Fibroblast of peridontal ligament (primary cell): ENCODE measurements around the gene BTBD9.
"Not testable (repeated sequence)": the region's sequence is repeated elsewhere in the genome, so short reads cannot be mapped to it uniquely, and the experiment has no call there.

Experiments used
- DNase-seq: peaks from one replicate; pipeline ENCODE4 v3.0.0-alpha.2; 2010; ENCODE audit errors: extremely low read depth

BTBD9 gene

DNA sequence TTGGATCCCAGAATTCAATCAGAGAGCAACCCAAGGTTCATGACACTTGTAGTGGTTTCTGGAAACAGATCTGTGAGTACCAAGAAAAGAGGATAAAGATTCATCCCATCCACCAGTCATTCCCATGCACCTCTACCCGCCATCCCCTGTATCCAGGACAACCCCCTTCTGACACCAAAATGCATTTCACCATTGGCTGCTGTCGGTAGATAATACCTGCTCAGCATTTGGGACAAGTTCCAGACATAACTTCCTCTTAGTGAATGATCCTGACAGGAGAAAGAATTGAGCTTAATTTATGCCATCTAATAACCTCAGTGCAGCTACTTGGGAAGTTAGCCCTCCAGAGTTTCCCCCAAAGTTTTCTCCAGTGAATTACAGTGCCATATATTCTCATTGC, 491.1 kb downstream of the BTBD9 start:
- DNase-seq = no peak

DNA sequence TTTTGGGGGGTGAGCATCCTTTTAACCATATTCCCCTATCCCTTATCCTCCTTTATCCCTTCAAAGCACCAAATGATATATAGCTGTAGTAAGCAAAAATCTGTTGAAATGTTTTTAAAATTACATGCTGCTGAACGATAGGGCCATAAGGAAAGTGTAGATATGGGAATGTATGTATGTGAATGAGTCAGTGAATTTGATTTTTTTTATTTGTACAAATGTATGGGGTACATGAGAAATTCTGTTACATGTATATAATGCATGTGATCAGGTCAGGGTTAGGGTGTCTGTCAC, 493.0 kb downstream of the BTBD9 start:
- no peak for DNase-seq

DNA sequence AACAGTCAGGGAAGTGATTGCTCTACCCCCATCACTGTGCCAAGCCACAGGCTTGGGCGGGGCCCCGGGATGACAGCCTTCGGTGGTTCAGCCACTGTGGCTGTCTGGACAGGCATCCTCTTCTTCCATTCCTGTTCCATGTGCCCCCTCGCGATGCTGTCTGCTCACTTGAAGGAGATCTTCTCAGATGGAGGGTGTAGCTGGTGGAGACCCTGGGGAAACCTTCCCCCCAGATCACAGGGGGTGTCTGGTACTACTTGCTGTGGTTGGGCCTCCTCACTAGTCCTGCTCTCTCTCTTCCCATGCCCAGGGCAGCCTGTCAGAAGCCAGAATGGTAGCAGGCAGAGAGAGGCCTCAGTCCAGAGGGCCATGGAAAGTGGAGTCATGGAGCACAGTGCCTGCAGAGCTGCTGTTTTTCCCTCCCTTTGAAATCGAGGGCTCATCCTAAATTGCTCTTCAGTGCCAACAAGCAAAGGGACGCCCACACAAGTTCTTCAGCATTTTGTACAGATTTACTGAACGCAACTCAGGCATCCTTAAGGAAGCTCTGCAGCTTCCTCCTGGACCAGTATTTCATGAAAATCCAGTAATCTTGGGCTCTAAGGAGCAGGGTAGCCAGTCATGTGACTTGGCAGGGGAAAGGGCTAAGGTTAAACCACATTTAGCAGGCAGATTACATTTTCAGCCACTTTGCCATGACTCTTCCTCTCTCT, 493.6 kb downstream of the BTBD9 start:
- DNase-seq = no peak

DNA sequence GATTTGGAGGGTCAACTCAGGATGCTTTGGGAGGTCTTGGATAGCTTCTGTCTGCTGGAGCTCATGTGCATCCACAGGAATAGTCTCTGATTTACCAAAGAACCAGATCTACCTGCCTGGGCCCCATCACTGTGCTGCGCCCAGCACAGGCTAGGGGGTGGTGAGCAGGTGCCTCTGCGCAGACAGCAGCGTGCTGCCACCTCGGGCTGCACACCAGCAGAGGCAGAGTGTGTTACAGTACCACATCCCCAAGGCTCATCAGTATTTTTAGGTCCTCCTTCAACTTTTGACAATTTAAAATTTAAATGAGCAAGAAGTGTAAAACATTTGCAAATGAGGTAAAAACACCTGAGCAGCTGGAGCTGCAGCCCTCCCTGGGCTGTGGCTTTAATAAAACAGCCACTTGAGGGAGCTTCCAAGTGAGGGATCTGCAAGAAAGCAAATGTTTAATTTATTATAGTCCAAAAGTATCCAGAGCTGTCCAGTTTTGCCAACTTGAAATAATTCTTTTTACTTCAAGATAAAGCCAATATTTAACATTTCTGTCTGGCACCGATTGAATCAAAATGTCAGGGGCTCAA, 495.3 kb downstream of the BTBD9 start:
- DNase-seq = no peak

DNA sequence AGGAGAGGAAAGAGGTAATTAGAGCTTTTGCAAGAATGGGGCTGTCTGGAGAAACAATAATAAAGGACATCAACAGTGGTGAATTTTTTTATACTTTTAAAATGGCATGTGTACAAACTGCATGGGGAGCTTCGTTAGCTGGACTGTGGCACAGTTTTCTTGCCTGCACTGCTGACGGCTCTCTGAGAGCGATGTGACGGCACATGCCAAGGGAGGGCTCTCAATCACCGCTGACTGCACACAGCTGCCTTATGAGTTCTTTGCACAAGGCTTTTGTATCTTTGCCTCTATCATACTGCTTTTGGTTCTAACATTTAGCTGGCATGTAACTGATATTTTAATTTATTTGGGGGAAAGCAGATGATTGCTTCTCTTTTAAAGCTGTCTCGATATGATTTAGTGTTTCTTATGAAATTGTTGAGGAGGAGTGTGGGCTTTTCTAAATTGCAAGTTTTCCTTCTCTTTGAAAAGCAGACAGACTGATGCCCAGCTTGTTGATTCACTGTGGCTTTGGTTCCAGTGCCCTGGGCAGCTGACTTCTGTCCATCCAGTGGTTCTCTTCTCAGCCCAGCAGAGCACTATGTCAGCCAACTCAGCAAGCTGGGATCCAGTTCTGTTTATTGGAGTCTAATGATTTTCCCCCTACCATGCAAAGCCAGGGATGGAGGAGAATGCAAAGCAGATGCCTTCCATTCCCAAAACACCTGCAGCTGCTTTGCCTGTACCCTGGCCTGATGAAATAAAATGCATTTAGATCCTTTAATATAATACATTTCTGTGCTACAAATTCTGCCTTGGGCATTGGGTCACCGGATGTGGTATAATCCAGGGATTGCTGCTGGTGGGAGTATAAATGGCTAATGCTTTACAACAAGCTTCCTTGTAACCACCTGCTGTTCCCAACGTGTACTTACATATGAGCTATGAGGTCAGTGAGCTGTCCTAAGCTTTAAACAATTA, 496.3 kb downstream of the BTBD9 start:
- no peak for DNase-seq

DNA sequence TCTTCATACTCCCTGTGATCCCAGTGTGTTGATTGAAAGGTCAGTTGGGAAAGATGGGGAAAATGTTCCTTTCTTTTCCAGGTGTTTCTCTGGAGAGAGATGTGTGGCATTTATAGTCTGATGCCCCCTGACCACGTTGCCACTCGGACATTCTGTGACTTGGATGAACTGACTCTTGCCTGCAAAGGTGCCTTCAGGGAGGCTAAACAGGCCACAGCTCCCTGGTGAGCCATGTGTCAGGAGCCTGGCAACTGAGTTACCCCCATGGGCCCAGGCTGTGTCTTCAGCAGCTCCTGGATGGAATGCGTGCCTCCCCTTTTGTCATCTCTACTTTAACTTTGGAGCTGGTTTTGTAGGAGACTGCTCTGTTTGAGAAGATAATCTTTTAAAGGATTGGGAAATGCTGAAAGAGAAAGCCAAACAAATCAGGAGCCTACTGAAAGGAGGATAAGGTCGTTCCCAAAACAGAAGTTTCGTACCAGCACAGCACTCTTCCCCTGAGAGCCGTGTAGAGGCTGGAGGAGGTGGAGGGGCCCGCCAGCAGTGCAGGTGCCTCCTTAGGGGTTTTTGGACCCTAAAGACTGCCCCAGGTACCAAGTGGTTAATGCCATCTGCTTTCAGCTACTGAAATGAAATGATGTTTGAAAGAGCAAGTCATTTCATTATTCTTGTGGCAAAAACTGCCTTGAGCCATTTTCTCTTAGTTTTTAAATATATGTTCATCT, 497.4 kb downstream of the BTBD9 start:
- DNase-seq = no peak

DNA sequence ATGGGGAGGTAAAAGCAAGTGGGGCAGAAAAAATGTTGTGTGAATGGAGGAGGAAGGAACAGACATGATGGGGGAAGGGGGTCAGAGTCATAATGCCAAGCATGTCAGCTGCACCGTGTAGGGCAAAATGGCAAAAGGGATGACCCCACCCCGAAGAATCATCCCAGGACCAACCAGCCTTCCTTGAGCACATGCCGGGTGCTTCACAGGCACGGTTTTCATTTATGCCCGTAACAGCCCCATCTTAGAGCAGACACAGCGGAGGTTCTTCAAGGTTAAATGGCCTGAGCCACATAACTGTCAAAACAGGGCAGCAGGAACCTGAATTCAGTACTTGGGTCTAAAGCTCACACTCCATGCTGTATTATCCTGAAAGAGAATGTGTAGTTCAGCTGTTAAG, 498.0 kb downstream of the BTBD9 start:
- no peak for DNase-seq

DNA sequence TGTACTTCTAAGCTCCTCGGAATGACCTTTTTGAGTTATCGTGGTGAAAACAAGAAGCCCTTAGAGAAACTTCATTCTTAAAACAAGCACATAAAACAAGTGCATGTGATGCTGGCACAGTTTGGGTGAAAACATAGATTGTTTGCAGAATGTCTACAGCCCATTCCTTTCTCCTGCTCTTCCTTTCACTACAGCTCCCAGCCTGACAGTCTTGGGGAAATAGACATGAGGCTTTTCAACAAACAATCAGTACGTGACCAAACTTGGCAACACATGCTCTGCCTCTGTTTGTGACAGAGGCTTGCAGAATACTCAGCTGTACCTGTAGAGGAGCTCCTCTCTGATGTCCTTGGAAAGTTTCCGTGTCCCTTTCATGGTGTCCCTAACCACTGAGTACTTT, 498.6 kb downstream of the BTBD9 start:
- DNase-seq = no peak

DNA sequence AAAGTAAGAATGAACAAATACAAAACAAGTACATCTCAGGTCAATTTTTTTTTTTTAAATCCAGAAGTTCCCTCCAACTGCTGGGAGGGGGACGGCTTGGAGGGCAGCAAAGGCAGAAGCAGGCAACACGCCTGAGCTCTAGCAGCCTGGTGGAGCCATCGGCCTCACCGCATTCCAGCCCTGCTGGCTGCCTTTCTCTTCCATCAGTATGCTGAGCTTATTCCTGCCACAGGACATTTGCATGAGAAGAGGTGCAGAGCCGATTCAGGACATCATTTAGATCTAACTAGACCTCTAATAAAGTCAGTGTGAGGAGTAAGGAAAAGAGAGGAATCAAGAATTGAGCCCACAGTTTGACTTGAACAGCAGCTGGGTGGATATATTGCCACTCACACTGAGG, 501.4 kb downstream of the BTBD9 start:
- no peak for DNase-seq

DNA sequence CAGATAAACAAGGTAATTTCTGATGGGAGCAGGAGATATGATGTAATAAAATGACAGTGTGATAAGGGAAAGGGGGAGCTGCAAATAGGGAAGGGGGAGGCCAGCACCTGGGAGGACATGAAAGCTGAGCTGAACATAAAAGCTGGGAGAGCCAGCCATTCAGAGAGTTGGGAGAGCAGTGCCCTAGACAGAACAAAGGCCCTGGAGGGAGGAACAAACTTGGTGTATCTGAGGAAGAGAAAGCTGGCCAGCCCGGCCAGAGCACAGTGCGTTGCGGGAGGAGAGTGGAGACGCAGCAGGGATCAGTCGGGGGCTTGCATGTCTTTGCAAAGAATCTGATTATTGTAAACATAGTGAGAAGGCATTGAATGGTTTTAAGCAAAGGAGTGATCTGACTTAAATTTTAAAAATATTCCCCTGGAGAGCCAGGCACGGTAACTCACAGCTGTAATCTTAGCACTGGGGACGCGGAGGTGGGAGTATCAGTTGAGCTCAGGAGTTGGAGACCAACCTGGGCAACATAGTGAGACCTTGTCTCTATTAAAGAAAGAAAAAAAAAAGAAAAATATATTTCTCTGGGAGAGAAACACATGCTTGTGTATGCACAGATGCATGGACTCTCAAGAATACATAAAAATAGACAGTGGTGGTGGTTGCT, 502.0 kb downstream of the BTBD9 start:
- no peak for DNase-seq

DNA sequence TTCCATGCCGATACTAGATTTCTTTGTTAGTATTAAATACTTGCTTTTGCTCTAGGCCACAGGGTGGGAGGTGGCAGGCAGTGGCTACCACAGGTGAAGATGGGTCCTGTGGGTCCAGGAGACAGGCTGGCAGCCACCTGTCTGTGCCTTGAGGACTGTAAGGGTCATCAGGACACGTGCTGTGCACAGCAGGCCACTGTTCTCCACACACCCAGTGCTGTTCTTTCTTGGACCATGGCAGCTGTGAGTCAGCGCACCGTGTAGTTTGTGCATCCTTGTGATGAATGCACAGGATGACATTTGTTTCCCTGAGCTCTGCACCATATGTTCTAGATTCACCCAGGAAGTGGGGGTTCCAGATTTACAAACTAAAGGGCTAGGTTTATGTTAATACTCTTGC, 503.2 kb downstream of the BTBD9 start:
- DNase-seq = no peak

DNA sequence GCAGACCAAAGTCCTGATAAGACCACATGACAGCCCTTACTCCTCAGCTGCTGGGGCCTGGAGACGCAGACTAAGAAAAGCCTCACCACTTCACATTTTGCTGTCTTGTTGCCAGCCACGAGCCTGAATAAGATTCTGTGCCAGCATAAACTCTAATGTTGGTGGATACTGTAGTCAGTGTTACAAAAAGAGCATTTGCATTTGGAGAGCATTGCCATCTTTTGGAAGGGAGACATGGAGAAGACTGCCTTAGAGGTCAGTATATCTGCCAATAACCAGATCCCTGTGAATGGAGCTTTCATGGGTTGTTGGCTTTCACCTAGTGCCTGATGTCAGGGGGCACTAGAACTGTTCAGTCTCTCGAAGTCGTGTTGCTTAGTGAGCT, 505.0 kb downstream of the BTBD9 start:
- no peak for DNase-seq

DNA sequence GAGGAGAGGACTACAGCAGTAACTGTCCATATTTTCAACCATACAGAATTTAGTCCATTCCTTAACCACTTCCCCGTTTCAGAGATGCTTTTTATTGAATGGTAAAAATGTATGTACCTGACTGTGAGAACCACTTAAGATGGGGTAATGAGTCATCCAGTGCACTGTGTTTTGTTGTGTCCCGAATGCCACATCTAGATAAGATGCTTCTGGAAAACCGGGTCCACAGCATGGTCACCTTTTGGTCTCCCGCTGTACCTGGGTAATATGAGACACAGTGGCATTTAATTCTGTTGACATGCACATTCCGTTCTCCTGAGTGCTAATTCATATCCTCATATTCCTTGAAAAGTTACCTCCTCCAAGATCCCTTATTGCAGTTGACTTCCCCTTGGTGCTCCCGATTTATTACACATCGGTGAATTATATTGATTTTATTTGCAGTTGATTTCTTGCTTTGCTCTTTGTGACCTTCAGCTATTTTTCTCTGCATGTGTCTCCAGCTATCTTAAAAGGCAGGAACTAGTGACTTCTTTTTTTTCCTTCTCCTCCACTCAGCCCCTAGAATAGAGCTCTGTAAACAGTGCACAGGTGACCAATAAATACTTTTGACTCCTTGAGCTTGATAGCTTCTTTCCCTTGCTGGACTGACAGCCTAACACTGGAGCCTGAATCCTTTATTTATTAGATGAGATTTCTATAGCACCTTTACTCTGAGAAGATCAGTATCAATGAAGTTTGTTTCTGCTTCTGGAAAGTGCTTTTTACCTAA, 505.6 kb downstream of the BTBD9 start:
- DNase-seq = no peak

DNA sequence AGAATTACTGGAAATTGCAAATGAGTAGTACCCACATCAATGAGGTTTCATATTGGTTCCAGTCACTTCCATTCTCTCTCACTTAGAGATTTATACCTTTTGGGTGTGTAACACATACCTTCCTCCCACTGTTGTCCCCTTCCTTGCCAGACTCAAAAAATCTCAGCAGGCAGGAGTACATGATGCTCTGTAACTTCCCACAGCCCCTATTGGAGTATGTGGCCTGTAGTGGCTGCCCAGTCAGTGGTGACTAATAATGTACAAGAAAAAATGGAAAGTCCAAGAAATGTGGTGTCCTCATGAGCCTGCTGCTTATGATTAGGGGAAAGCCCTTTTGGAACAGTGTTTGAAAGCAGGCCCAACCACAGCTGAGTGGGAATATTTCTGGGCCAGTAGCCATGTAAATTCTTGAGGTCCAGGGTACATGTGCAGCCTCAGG, 508.2 kb downstream of the BTBD9 start:
- DNase-seq = peak; percentile 99

DNA sequence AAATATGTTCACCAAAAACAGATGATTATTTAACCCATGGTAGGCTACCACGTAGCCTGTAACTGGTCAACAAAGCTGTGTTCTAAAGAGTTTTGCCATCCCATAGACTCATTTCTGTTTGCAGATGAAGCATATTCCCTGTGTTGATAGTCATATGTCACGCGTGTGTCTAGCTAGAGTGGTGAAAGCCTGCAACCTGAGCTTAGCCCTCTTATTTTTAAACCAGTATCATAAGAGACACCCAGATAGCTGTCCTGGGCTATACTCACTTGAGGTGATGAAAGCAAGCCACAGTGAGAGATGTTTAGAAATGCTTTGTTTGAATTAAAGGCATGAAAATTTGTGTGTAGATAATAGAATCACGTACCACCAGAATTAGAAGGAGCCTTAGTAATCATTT, 512.4 kb downstream of the BTBD9 start:
- DNase-seq = no peak

DNA sequence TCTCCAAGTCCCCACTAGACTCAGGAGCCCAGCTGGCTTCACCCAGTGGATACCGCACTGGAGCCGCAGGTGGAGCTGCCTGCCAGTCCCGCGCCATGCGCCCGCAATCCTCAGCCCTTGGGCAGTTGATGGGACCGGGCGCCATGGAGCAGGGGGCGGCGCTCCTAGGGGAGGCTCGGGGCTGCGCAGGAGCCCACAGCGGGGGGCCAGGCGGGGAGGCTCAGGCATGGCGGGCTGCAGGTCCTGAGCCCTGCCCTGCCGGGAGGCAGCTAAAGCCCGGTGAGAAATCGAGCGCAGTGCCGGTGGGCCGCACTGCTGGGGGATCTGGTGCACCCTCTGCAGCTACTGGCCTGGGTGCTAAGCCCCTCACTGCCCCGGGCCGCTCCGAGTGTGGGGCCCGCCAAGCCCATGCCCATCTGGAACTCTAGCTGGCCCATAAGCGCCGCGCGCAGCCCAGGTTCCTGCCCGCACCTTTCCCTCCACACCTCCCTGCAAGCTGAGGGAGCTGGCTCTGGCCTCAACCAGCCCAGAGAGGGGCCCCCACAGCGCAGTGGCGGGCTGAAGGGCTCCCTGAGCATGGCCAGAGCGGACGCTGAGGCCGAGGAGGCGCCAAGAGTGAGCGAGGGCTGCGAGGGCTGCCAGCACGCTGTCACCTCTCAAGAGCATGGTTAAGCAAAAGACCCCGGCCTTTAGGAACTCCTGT, 515.4 kb downstream of the BTBD9 start:
- DNase-seq = not testable (repeated sequence)

DNA sequence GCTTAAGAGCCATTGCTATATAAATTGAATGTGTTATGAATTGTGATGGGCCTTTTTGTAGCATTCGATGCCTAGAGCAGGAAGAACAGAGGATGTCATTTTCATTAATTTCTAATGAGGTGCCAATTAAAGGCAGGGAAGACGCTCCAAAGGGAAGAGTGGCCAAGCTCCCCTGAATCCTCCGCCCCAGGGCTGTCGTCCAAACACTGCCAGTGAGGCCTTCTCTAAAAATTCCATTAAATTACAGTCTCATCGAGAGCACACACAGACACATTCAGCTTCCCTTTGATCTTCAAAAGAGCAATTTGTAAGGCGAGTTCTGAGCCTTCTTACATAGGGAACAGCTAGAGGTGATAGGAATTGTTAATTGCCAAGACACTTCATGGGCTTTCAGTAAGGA, 520.2 kb downstream of the BTBD9 start:
- DNase-seq = no peak

DNA sequence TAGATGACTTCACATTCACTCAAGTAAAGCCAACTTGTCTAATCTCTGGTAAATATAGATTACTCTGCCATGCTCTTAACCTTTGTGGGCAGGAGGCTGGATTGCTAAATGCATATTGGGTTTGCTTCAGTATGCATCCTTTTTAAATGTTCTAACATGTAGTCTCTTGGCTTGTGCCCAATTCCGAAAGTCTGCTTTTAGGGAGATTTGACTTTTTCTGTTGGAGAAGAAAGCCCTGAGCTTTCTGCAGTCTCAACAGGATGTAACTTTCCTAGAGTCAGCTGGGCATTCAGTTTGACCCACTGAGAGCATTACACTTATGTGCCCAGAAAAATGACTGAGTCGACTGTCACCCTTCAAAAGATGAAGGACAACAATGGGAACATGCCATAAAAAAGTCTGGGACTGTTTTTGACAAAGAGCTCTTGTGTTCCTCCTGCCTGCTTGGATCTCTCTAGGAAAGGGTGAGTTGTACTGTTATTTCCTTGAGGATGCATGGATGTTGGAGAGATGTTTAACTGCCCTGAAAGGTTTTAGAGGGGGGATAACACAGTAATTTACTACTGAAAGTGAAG, 520.9 kb downstream of the BTBD9 start:
- peak; percentile 8 for DNase-seq
